Measurements from ENCODE around the gene SOS1.
"Not testable (repeated sequence)": the region's sequence is repeated elsewhere in the genome, so short reads cannot be mapped to it uniquely, and the experiment has no call there.

The SOS1 gene

GRCh38 chr2:39120771-39121522 is at the start of gene SOS1:
Gene SOS1, minus strand, starts transcription at chr2:39121051. Its CDS starts 629 bp downstream, at chr2:39120422.
- DNase-seq (ENCODE audit: low read depth, low spot score) = peak; percentile 89

GRCh38 chr2:39164089-39164488 is 43.2 kb upstream of the SOS1 start:
- no peak for DNase-seq (ENCODE audit: low read depth, low spot score)

GRCh38 chr2:39160982-39161381 is 40.1 kb upstream of the SOS1 start:
- no peak for DNase-seq (ENCODE audit: low read depth, low spot score)

- no peak for DNase-seq (ENCODE audit: low read depth, low spot score)
These were observed 38.4 kb upstream of the SOS1 start for GRCh38 chr2:39159283-39159682.

- no peak for DNase-seq (ENCODE audit: low read depth, low spot score)
These were observed 37.5 kb upstream of the SOS1 start for GRCh38 chr2:39158351-39158750.

- no peak for DNase-seq (ENCODE audit: low read depth, low spot score)
These were observed 36.0 kb upstream of the SOS1 start for GRCh38 chr2:39156846-39157245.

GRCh38 chr2:39156107-39156506 is 35.3 kb upstream of the SOS1 start:
- DNase-seq (ENCODE audit: low read depth, low spot score) = no peak

- DNase-seq (ENCODE audit: low read depth, low spot score) = not testable (repeated sequence)
These were observed 34.7 kb upstream of the SOS1 start for GRCh38 chr2:39155573-39155972.

- DNase-seq (ENCODE audit: low read depth, low spot score) = no peak
These were observed 34.1 kb upstream of the SOS1 start for GRCh38 chr2:39154944-39155343.

- DNase-seq (ENCODE audit: low read depth, low spot score) = no peak
These were observed 32.5 kb upstream of the SOS1 start for GRCh38 chr2:39153312-39153711.

- no peak for DNase-seq (ENCODE audit: low read depth, low spot score)
These were observed 31.7 kb upstream of the SOS1 start for GRCh38 chr2:39152504-39152903.

GRCh38 chr2:39150890-39151497 is 30.1 kb upstream of the SOS1 start:
- no peak for DNase-seq (ENCODE audit: low read depth, low spot score)

- DNase-seq (ENCODE audit: low read depth, low spot score) = no peak
These were observed 29.3 kb upstream of the SOS1 start for GRCh38 chr2:39150102-39150562.

GRCh38 chr2:39146630-39147029 is 25.8 kb upstream of the SOS1 start:
- DNase-seq (ENCODE audit: low read depth, low spot score) = no peak

GRCh38 chr2:39145906-39146421 is 25.1 kb upstream of the SOS1 start:
- no peak for DNase-seq (ENCODE audit: low read depth, low spot score)

GRCh38 chr2:39144416-39144815 is 23.6 kb upstream of the SOS1 start:
- DNase-seq (ENCODE audit: low read depth, low spot score) = no peak

- DNase-seq (ENCODE audit: low read depth, low spot score) = no peak
These were observed 22.2 kb upstream of the SOS1 start for GRCh38 chr2:39142904-39143605.

GRCh38 chr2:39141334-39142271 is 20.8 kb upstream of the SOS1 start:
- DNase-seq (ENCODE audit: low read depth, low spot score) = no peak

GRCh38 chr2:39140948-39141333 is 20.1 kb upstream of the SOS1 start:
- not testable (repeated sequence) for DNase-seq (ENCODE audit: low read depth, low spot score)

- DNase-seq (ENCODE audit: low read depth, low spot score) = no peak
These were observed 19.5 kb upstream of the SOS1 start for GRCh38 chr2:39140322-39140847.

All from smooth muscle cell of the brain vasculature (primary cell).